HG03378 (cell line): ENCODE results near the gene ARHGAP26.

Source experiments
- ATAC-seq: cut with Tn5 transposase; IDR thresholded peaks from one replicate; pipeline ENCODE4 v1.9.1; 2021; ENCODE audit warnings: mild to moderate bottlenecking, moderate library complexity; ENCODE audit not compliant: unreplicated experiment

The ARHGAP26 gene

GRCh38 chr5:142782976-142783530 lies 12.9 kb downstream of the ARHGAP26 start:
- no peak for ATAC-seq

GRCh38 chr5:142783601-142784341 lies 13.6 kb downstream of the ARHGAP26 start:
- ATAC-seq: peak; percentile 86

- ATAC-seq: no peak
Observed at GRCh38 chr5:142784401-142784955, 14.3 kb downstream of the ARHGAP26 start.

- no peak for ATAC-seq
Observed at GRCh38 chr5:142785206-142785605, 15.0 kb downstream of the ARHGAP26 start.

- no peak for ATAC-seq
Observed at GRCh38 chr5:142789206-142789605, 19.0 kb downstream of the ARHGAP26 start.

- ATAC-seq: no peak
Observed at GRCh38 chr5:142792012-142792864, 22.1 kb downstream of the ARHGAP26 start.

GRCh38 chr5:142792865-142793232 lies 22.7 kb downstream of the ARHGAP26 start:
- ATAC-seq: no peak

GRCh38 chr5:142794537-142794936 lies 24.4 kb downstream of the ARHGAP26 start:
- no peak for ATAC-seq

GRCh38 chr5:142795251-142795650 lies 25.1 kb downstream of the ARHGAP26 start:
- peak; percentile 49 for ATAC-seq

GRCh38 chr5:142796492-142797109 lies 26.4 kb downstream of the ARHGAP26 start:
- no peak for ATAC-seq

GRCh38 chr5:142797420-142797819 lies 27.2 kb downstream of the ARHGAP26 start:
- no peak for ATAC-seq

GRCh38 chr5:142798099-142798770 lies 28.1 kb downstream of the ARHGAP26 start:
- ATAC-seq: no peak

- ATAC-seq: peak; percentile 80
Observed at GRCh38 chr5:142800776-142801494, 30.8 kb downstream of the ARHGAP26 start.

- ATAC-seq: no peak
Observed at GRCh38 chr5:142801495-142801871, 31.3 kb downstream of the ARHGAP26 start.

- no peak for ATAC-seq
Observed at GRCh38 chr5:142803428-142804125, 33.4 kb downstream of the ARHGAP26 start.

- ATAC-seq: no peak
Observed at GRCh38 chr5:142805339-142805738, 35.2 kb downstream of the ARHGAP26 start.

GRCh38 chr5:142806841-142807267 lies 36.7 kb downstream of the ARHGAP26 start:
- ATAC-seq: no peak

- no peak for ATAC-seq
Observed at GRCh38 chr5:142807372-142807911, 37.3 kb downstream of the ARHGAP26 start.
